Measurements from ENCODE around the gene IER5L.
A peak's percentile ranks its signal among the peaks of the same experiment; 100 is the strongest.

- TF ChIP-seq CTCF (IDR thresholded peaks at IDR 0.05) (peak; percentile 18; the same call in 1 of the 2 replicates), EZH2phosphoT487 (IDR thresholded peaks at IDR 0.05; ENCODE audit: borderline replicate concordance, low read depth) (no peak), EP300 (IDR thresholded peaks at IDR 0.05; ENCODE audit: borderline replicate concordance in 1 of 2, low read depth in 1 of 2, low read length in 1 of 2) (no peak; a peak in 1 of 4 replicates), NRF1 (IDR thresholded peaks at IDR 0.05; ENCODE audit: low read depth, low read length) (no peak), USF2 (IDR thresholded peaks at IDR 0.05; ENCODE audit: borderline replicate concordance, low read depth, low read length) (no peak)
Observed at GRCh38 chr9:129177791-129178567, at the start of gene IER5L.

Data from SK-N-SH (cell line).